ENCODE data around the gene C11orf24.

- TF ChIP-seq EZH2 (IDR thresholded peaks at IDR 0.05) (no peak), POLR2AphosphoS5 (IDR thresholded peaks at IDR 0.05; ENCODE audit: borderline replicate concordance, low read depth, low read length) (no peak)
Measured at GRCh38 chr11:68263444-68264035, 8.2 kb downstream of the C11orf24 start.

Data from SK-N-MC (cell line).